HCT116 (cell line): ENCODE results near the gene SNRPD2. TPM values are rescaled to one million over a fixed set of nuclear protein-coding genes. Genes with fewer than 3 reads are reported as not detected.

Source experiments
- ATAC-seq: fragments of 200-7000 bp; cut with Tn5 transposase; 2 replicates; pipeline ENCODE4 v1.9.1; 2020; ENCODE audit warnings: mild to moderate bottlenecking, moderate library complexity
- BruUV-seq: library from RNA; stranded (reverse); fragments of 400-500 nt; replicated peaks from 2 replicates; lab custom pipeline; 2021; lab: Mats Ljungman, UMichigan
- CTCF ChIA-PET: fragments of 300-600 bp; sonication (Branson Sonifier 250); formaldehyde crosslinking; loops from one replicate; lab custom pipeline; 2021; ENCODE audit warnings: antibody characterized with exemption; lab: Charles Lee
- POLR2A ChIA-PET: fragments of 300-600, 350-600 bp; sonication (Branson Sonifier 250); formaldehyde crosslinking; loops from one replicate; lab custom pipeline; 2021; ENCODE audit warnings: antibody characterized with exemption; lab: Charles Lee
- RAD21 ChIA-PET, 2 experiments: fragments of 300-600 bp; sonication (Branson Sonifier 250); formaldehyde crosslinking; loops; one replicate each; lab custom pipeline; 2023; ENCODE audit warnings: low total read pairs in 2 of 2; ENCODE audit not compliant: uncharacterized antibody in 2 of 2, unreplicated experiment in 2 of 2, low non-redundant PET in 1 of 2; lab: Charles Lee
- DNase-seq: peaks from one replicate; pipeline ENCODE4 v3.0.0-alpha.2; 2010; ENCODE audit warnings: low read depth, low spot score
- H2AFZ ChIP-seq: fragments of 200-600 bp; shearing (Covaris generic), sonication (generic); 2 replicates; pipeline ENCODE4 v1.6.1; 2017; ENCODE audit warnings: low read depth, mixed run types, mixed read lengths, antibody characterized with exemption, low read length; ENCODE audit not compliant: poor library complexity, severe bottlenecking
- H3K27ac ChIP-seq: 2 replicates; pipeline ENCODE4 v1.5.1; 2012; ENCODE audit warnings: low read depth, low read length
- H3K27me3 ChIP-seq: fragments of 200-600 bp; sonication (generic); 2 replicates; pipeline ENCODE4 v1.6.1; 2016; ENCODE audit warnings: mixed run types, low read length, mixed read lengths; ENCODE audit not compliant: insufficient read depth
- H3K36me3 ChIP-seq, 2 experiments: fragments of 200-500 bp in 1 of 2; fragments of 200-600 bp in 1 of 2; sonication (Bioruptor generic) in 1 of 2; sonication (generic) in 1 of 2; 2 replicates each; pipeline versions ENCODE4 v1.5.1 to v1.6.1; 2014 to 2016; ENCODE audit warnings: low read length in 2 of 2, inconsistent platforms in 1 of 2, mixed read lengths in 1 of 2, mixed run types in 1 of 2; ENCODE audit not compliant: insufficient read depth in 2 of 2, control insufficient read depth in 1 of 2
- H3K4me1 ChIP-seq, 2 experiments: fragments of 200-600 bp in 1 of 2; sonication (generic) in 1 of 2; 2 replicates each; pipeline versions ENCODE4 v1.5.1 to v1.6.1; 2012 to 2017; ENCODE audit warnings: low read length in 2 of 2, inconsistent platforms in 1 of 2, mild to moderate bottlenecking in 1 of 2, mixed read lengths in 1 of 2, mixed run types in 1 of 2, moderate library complexity in 1 of 2; ENCODE audit not compliant: insufficient read depth in 2 of 2, control insufficient read depth in 1 of 2
- H3K4me2 ChIP-seq: fragments of 200-600 bp; sonication (generic); 2 replicates; pipeline ENCODE4 v1.6.1; 2017; ENCODE audit warnings: mixed run types, low read length, mixed read lengths
- H3K4me3 ChIP-seq, 2 experiments: fragments of 200-600 bp in 1 of 2; sonication (generic) in 1 of 2; replicated peaks in 1 of 2; 2 replicates each; pipeline ENCODE4 v1.5.1; 2011 to 2016; ENCODE audit warnings: low read length in 2 of 2, control low read depth in 1 of 2, low read depth in 1 of 2, mild to moderate bottlenecking in 1 of 2, mixed read lengths in 1 of 2, mixed run types in 1 of 2
- H3K79me2 ChIP-seq: fragments of 200-600 bp; sonication (generic); 2 replicates; pipeline ENCODE4 v1.6.1; 2017; ENCODE audit warnings: mild to moderate bottlenecking, mixed run types, low read length, moderate library complexity, mixed read lengths; ENCODE audit not compliant: insufficient read depth
- H3K9ac ChIP-seq: fragments of 200-600 bp; sonication (generic); 2 replicates; pipeline ENCODE4 v1.6.1; 2016; ENCODE audit warnings: low read length, mixed read lengths
- H3K9me2 ChIP-seq: fragments of 200-600 bp; sonication (generic), shearing (Covaris generic); 2 replicates; pipeline ENCODE4 v1.6.1; 2017; ENCODE audit warnings: mixed run types, mild to moderate bottlenecking, moderate library complexity; ENCODE audit not compliant: insufficient read depth
- H3K9me3 ChIP-seq, 2 experiments: fragments of 200-500 bp in 1 of 2; fragments of 200-600 bp in 1 of 2; sonication (Bioruptor generic) in 1 of 2; sonication (generic) in 1 of 2; 2 replicates each; pipeline ENCODE4 v1.6.1; 2014 to 2017; ENCODE audit warnings: low read length in 2 of 2, mixed read lengths in 2 of 2, inconsistent platforms in 1 of 2, low read depth in 1 of 2, mild to moderate bottlenecking in 1 of 2, mixed run types in 1 of 2, moderate library complexity in 1 of 2; ENCODE audit not compliant: control insufficient read depth in 1 of 2, insufficient read depth in 1 of 2
- H4K20me1 ChIP-seq: fragments of 200-600 bp; sonication (generic), shearing (Covaris generic); 2 replicates; pipeline ENCODE4 v1.6.1; 2017; ENCODE audit warnings: mixed run types, mild to moderate bottlenecking, moderate library complexity; ENCODE audit not compliant: insufficient read depth
- ATF3 ChIP-seq: IDR thresholded peaks from 2 replicates; pipeline ENCODE4 v1.6.1; 2012
- CEBPB ChIP-seq: IDR thresholded peaks from 2 replicates; pipeline ENCODE4 v1.6.1; 2012; ENCODE audit warnings: low read depth
- EGR1 ChIP-seq: IDR thresholded peaks from 2 replicates; pipeline ENCODE4 v1.6.1; 2012; ENCODE audit warnings: low read depth
- EZH2 ChIP-seq: fragments of 200-600 bp; sonication (generic); IDR thresholded peaks from 2 replicates; pipeline ENCODE4 v1.6.1; 2017; ENCODE audit warnings: antibody characterized with exemption, mixed run types
- EZH2phosphoT487 ChIP-seq: fragments of 200-600 bp; IDR thresholded peaks from 2 replicates; pipeline ENCODE4 v1.6.1; 2018; ENCODE audit warnings: antibody characterized with exemption, borderline replicate concordance
- JUND ChIP-seq: IDR thresholded peaks from 2 replicates; pipeline ENCODE4 v1.6.1; 2012
- POLR2A ChIP-seq: IDR thresholded peaks from 2 replicates; pipeline ENCODE4 v1.7.0; 2011; ENCODE audit warnings: borderline replicate concordance; ENCODE audit not compliant: insufficient read depth, insufficient read length; ENCODE audit errors: extremely low read depth
- POLR2AphosphoS5 ChIP-seq: IDR thresholded peaks from 2 replicates; pipeline ENCODE4 v1.6.1; 2011; ENCODE audit warnings: mild to moderate bottlenecking, low read depth, low read length, moderate library complexity
- SIN3A ChIP-seq: IDR thresholded peaks from 2 replicates; pipeline ENCODE4 v1.6.1; 2012; ENCODE audit warnings: low read depth
- SP1 ChIP-seq: IDR thresholded peaks from 2 replicates; pipeline ENCODE4 v1.6.1; 2012; ENCODE audit warnings: low read depth
- SRF ChIP-seq: IDR thresholded peaks from 2 replicates; pipeline ENCODE4 v1.6.1; 2012; ENCODE audit warnings: low read depth
- ZBTB33 ChIP-seq: IDR thresholded peaks from 2 replicates; pipeline ENCODE4 v1.6.1; 2011; ENCODE audit warnings: mild to moderate bottlenecking, low read length, moderate library complexity; ENCODE audit not compliant: insufficient replicate concordance; ENCODE audit errors: extremely low read depth
- ZFX ChIP-seq: fragments of 450-650 bp; IDR thresholded peaks from 2 replicates; pipeline ENCODE4 v1.6.1; 2017
- ZNF274 ChIP-seq: fragments of 200-500 bp; sonication (Bioruptor generic); IDR thresholded peaks from 2 replicates; pipeline ENCODE4 v1.6.1; 2014; ENCODE audit warnings: mild to moderate bottlenecking, low read depth, low read length, inconsistent platforms
- intact Hi-C: fragments of 100-400 bp; cut with micrococcal nuclease; formaldehyde crosslinking; loops from 2 replicates; pipeline ENCODE4 v1.10.0; 2022
- total RNA-seq: library from RNA; stranded (reverse); gene quantifications from one replicate; pipeline ENCODE4 v1.2.1, GENCODE V29; 2021; ENCODE audit not compliant: unreplicated experiment
- TF ChIP-seq, protein P1 (sequence below): IDR thresholded peaks from 2 replicates; pipeline ENCODE4 v1.6.1; 2012
- TF ChIP-seq, protein P2 (sequence below), 3 experiments: fragments of 200-600 bp in 1 of 3; sonication (generic) in 1 of 3; IDR thresholded peaks in 2 of 3; conservative IDR thresholded peaks in 1 of 3; 2 replicates each; pipeline ENCODE4 v1.5.1; 2012 to 2017; ENCODE audit warnings: low read depth in 2 of 3, low read length in 2 of 3, antibody characterized with exemption in 1 of 3, borderline replicate concordance in 1 of 3, control low read depth in 1 of 3, mild to moderate bottlenecking in 1 of 3, mixed read lengths in 1 of 3, mixed run types in 1 of 3, moderate library complexity in 1 of 3; ENCODE audit not compliant: insufficient read depth in 1 of 3

The SNRPD2 gene
- total RNA-seq, 1 experiment from 2014 or later: 927 TPM

DNA sequence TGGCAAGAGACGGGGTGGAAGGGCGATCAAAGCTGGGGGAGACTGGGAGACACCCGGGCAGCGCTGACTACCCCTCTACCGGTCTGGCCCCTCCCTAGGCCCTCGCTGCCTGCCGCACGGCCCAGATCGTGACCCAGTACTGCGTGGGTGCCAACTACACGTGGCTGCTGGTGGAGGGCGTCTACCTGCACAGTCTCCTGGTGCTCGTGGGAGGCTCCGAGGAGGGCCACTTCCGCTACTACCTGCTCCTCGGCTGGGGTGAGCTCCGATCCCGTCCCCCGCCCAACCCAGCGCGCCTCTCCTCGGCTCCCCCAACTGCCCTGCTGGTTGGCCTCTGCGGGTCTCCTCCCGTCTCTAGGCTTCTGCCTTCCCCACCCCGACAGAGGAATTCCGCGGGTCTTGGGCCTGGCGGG, 14.9 kb downstream of the SNRPD2 start:
- Histone ChIP-seq H3K27me3 (no peaks in the 10 kb centered on the region), H3K4me3 (peak overlapping the region; percentile 68 to 75), H4K20me1 (no peaks in the 10 kb centered on the region), H3K36me3 (no peaks in the 10 kb centered on the region), H3K4me2 (peak overlapping the region; percentile 98), H3K9me3 (no peaks in the 10 kb centered on the region), H3K4me1 (peaks cover 15 to 33% of the 10 kb centered on the region in 2 experiments), H3K79me2 (no peaks in the 10 kb centered on the region), H3K9me2 (no peaks in the 10 kb centered on the region), H2AFZ (no peak overlapping the region), H3K27ac (peak overlapping the region; percentile 75), H3K9ac (peak overlapping the region; percentile 83)
- ATAC-seq (peak; percentile 46), DNase-seq (no peak)
- TF ChIP-seq EZH2: no peak
- peak; percentile 17; the same call in 1 of the 2 replicates for TF ChIP-seq ZFX
- TF ChIP-seq SIN3A: no peak
- no peak for TF ChIP-seq ZBTB33
- no peak for TF ChIP-seq SP1
- TF ChIP-seq ZNF274: no peak
- no peak for TF ChIP-seq EGR1
- TF ChIP-seq JUND: no peak
- no peak for TF ChIP-seq CEBPB
- TF ChIP-seq SRF: no peak
- no peak for TF ChIP-seq EZH2phosphoT487
- TF ChIP-seq, protein P1, sequence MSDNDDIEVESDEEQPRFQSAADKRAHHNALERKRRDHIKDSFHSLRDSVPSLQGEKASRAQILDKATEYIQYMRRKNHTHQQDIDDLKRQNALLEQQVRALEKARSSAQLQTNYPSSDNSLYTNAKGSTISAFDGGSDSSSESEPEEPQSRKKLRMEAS: peak; percentile 80
- TF ChIP-seq, protein P2, sequence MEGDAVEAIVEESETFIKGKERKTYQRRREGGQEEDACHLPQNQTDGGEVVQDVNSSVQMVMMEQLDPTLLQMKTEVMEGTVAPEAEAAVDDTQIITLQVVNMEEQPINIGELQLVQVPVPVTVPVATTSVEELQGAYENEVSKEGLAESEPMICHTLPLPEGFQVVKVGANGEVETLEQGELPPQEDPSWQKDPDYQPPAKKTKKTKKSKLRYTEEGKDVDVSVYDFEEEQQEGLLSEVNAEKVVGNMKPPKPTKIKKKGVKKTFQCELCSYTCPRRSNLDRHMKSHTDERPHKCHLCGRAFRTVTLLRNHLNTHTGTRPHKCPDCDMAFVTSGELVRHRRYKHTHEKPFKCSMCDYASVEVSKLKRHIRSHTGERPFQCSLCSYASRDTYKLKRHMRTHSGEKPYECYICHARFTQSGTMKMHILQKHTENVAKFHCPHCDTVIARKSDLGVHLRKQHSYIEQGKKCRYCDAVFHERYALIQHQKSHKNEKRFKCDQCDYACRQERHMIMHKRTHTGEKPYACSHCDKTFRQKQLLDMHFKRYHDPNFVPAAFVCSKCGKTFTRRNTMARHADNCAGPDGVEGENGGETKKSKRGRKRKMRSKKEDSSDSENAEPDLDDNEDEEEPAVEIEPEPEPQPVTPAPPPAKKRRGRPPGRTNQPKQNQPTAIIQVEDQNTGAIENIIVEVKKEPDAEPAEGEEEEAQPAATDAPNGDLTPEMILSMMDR (IDR thresholded peaks at IDR 0.05 in 2 of 3, conservative IDR thresholded peaks at IDR 0.05 in 1 of 3; ENCODE audit: borderline replicate concordance in 1 of 3, insufficient read depth in 1 of 3, low read depth in 2 of 3, low read length in 2 of 3): no peak
- TF ChIP-seq POLR2A: no peak
- TF ChIP-seq POLR2AphosphoS5: no peak
- TF ChIP-seq ATF3: no peak
- ChIA-PET CTCF (interaction anchor here (1.0 to 2.2 kb wide), 6 partner anchors 8 to 92 kb away, joined by 3 to 22 read pairs (median 4); partner anchors contain the start of genes QPCTL, SIX5 and SNRPD2), POLR2A (interaction anchor here (0.7 to 2.4 kb wide), 8 partner anchors 8 to 209 kb away, joined by 3 to 19 read pairs (median 4); partner anchors contain the start of genes FBXO46, FOSB, GIPR and QPCTL), RAD21 (interaction anchor here in 1 of 2 experiments (0.6 to 1.1 kb wide), 4 partner anchors 31 to 249 kb away, joined by 4 to 7 read pairs (median 5); partner anchors contain the start of gene MYPOP)
- intact Hi-C loops: no loop called here
- BruUV-seq: TSS peak; percentile 29
